Type B pancreatic cell (in vitro differentiated cells): ENCODE data around the gene SMIM43. TPM values are rescaled to one million over a fixed set of nuclear protein-coding genes. Genes with fewer than 3 reads are reported as not detected.
"Not testable (repeated sequence)": the region's sequence is repeated elsewhere in the genome, so short reads cannot be mapped to it uniquely, and the experiment has no call there.

Experiments
- DNase-seq: peaks from one replicate; pipeline ENCODE4 v3.0.0; 2021; ENCODE audit warnings: mixed read lengths; ENCODE audit not compliant: unreplicated experiment; ENCODE audit errors: extremely low spot score
- H3K27ac Mint-ChIP-seq: 2 replicates; pipeline ENCODE4 v1.8.0; 2021; ENCODE audit warnings: mild to moderate bottlenecking, mixed read lengths
- H3K27me3 Mint-ChIP-seq: 2 replicates; pipeline ENCODE4 v1.8.0; 2021; ENCODE audit warnings: mixed read lengths
- H3K36me3 Mint-ChIP-seq: 2 replicates; pipeline ENCODE4 v1.8.0; 2021; ENCODE audit warnings: mixed read lengths
- H3K4me1 Mint-ChIP-seq: one replicate; pipeline ENCODE4 v1.8.0; 2021; ENCODE audit warnings: mixed read lengths; ENCODE audit not compliant: unreplicated experiment
- H3K4me3 Mint-ChIP-seq: 2 replicates; pipeline ENCODE4 v1.8.0; 2021; ENCODE audit warnings: mild to moderate bottlenecking, mixed read lengths
- H3K9me3 Mint-ChIP-seq: 2 replicates; pipeline ENCODE4 v1.8.0; 2021; ENCODE audit warnings: mixed read lengths
- CTCF ChIP-seq: fragments of 200-600 bp; sonication (generic); conservative IDR thresholded peaks from 2 replicates; pipeline ENCODE4 v1.5.0; 2021; ENCODE audit warnings: antibody characterized with exemption, mild to moderate bottlenecking
- total RNA-seq: library from RNA; stranded (reverse); gene quantifications from 2 replicates; pipeline ENCODE4 v1.2.1, GENCODE V29; 2021; ENCODE audit warnings: low replicate concordance

Gene SMIM43
- total RNA-seq, 1 donor from 2014 or later, result 0.60 TPM

DNA sequence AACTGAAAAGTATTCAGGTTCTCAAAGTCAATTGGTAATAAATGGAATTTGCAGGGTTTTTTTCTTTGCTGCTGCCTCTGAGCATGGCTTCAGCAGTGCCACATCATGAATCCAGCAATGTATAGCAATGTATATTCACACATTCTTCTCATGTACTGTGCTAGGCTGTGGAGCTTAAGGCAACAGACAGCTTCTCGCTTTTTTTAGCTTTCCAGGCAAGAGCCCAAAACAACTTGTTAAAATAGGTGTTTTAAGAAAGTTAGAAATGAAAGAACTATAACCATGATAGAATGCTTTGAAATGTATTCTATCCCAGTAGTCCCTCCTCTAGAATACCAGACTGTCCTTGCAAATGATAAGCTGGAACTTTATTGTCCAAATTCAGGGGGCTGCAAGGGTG, 30.4 kb downstream of the SMIM43 start:
- peaks cover 15% of the 10 kb centered on the region for H3K4me1 Mint-ChIP-seq
- no peaks in the 10 kb centered on the region for H3K9me3 Mint-ChIP-seq
- no peaks in the 10 kb centered on the region for H3K36me3 Mint-ChIP-seq
- no peak for TF ChIP-seq CTCF
- DNase-seq, result no peak
- H3K27ac Mint-ChIP-seq, result no peak overlapping the region
- peaks cover 3% of the 10 kb centered on the region for H3K27me3 Mint-ChIP-seq
- H3K4me3 Mint-ChIP-seq, result no peak overlapping the region

DNA sequence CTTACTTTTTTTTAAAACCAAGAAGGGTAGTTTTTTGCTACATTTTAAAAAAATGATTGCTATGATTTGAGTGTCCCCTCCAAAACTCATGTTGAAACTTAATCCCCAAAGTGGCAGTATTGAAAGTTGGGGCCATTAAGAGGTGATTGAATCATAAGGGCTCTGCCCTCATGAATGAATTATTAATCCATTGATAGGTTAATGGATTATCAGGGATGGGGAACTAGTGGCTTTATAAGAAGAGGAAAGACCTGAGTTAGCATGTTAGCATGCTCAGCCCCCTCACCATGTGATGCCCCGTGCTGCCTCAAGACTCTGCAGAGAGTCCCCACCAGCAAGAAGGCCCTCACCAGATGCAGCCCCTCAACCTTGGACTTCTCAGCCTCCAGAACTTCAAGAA, 31.0 kb downstream of the SMIM43 start:
- Mint-ChIP-seq H3K4me3 (no peak overlapping the region), H3K36me3 (no peaks in the 10 kb centered on the region), H3K27me3 (peaks cover 3% of the 10 kb centered on the region), H3K4me1 (peaks cover 17% of the 10 kb centered on the region), H3K9me3 (no peaks in the 10 kb centered on the region), H3K27ac (no peak overlapping the region)
- no peak for TF ChIP-seq CTCF
- DNase-seq, result no peak

GRCh38 chr4:121729753-121730152, 35.2 kb downstream of the SMIM43 start:
- not testable (repeated sequence) for H3K36me3 Mint-ChIP-seq, H3K4me3 Mint-ChIP-seq

GRCh38 chr4:121728798-121729226, 36.2 kb downstream of the SMIM43 start:
- Mint-ChIP-seq H3K27me3 (no peaks in the 10 kb centered on the region), H3K9me3 (no peaks in the 10 kb centered on the region), H3K4me3 (no peak overlapping the region), H3K27ac (peak overlapping the region; percentile 55), H3K4me1 (peaks cover 25% of the 10 kb centered on the region), H3K36me3 (no peaks in the 10 kb centered on the region)
- TF ChIP-seq CTCF, result no peak
- DNase-seq, result no peak

More at GRCh38 chr4:121729753-121730152, 35.2 kb downstream of the SMIM43 start:
- not testable (repeated sequence) for H3K9me3 Mint-ChIP-seq, H3K27me3 Mint-ChIP-seq, DNase-seq, H3K27ac Mint-ChIP-seq
- H3K4me1 Mint-ChIP-seq, result peaks cover 25% of the 10 kb centered on the region

- Mint-ChIP-seq H3K9me3 (no peaks in the 10 kb centered on the region), H3K4me3 (no peak overlapping the region), H3K27me3 (no peaks in the 10 kb centered on the region), H3K27ac (no peak overlapping the region), H3K36me3 (no peaks in the 10 kb centered on the region), H3K4me1 (peaks cover 25% of the 10 kb centered on the region)
- DNase-seq, result no peak
- no peak for TF ChIP-seq CTCF
These were observed 36.9 kb downstream of the SMIM43 start for GRCh38 chr4:121728066-121728465.

GRCh38 chr4:121726642-121727268, 38.2 kb downstream of the SMIM43 start:
- Mint-ChIP-seq H3K4me3 (no peak overlapping the region), H3K27ac (peak overlapping the region; percentile 70), H3K36me3 (no peaks in the 10 kb centered on the region), H3K9me3 (no peaks in the 10 kb centered on the region), H3K27me3 (no peaks in the 10 kb centered on the region), H3K4me1 (peaks cover 13% of the 10 kb centered on the region)
- no peak for DNase-seq
- peak; percentile 77 for TF ChIP-seq CTCF
